CD14-positive monocyte (primary cell): Measurements from ENCODE around the gene DEFB110. TPM values are rescaled to one million over a fixed set of nuclear protein-coding genes. Genes with fewer than 3 reads are reported as not detected.

Experiments
- DNase-seq, 3 donors: peaks; one replicate each; pipeline ENCODE4 v3.0.0-alpha.2; 2011 to 2022
- H2AFZ ChIP-seq: 2 replicates; pipeline ENCODE4 v1.6.0; 2012; ENCODE audit warnings: mild to moderate bottlenecking, low read depth, low read length, inconsistent platforms; ENCODE audit not compliant: insufficient read depth, poor library complexity, severe bottlenecking
- H3K27ac ChIP-seq, 2 donors: 1 replicate in 1 of 2; 2 replicates in 1 of 2; pipeline ENCODE4 v1.5.1; 2012 to 2013; ENCODE audit warnings: low read length in 2 of 2, control low read depth in 1 of 2, inconsistent platforms in 1 of 2, low read depth in 1 of 2, mild to moderate bottlenecking in 1 of 2
- H3K27me3 ChIP-seq, 2 donors: one replicate each; pipeline versions ENCODE4 v1.6.0 to v1.6.1; 2011 to 2013; ENCODE audit warnings: low read length in 2 of 2; ENCODE audit not compliant: control insufficient read depth in 2 of 2, insufficient read depth in 2 of 2
- H3K36me3 ChIP-seq, 2 donors: replicated peaks in 1 of 2; 1 replicate in 1 of 2; 2 replicates in 1 of 2; pipeline versions ENCODE4 v1.5.1 to v1.6.1; 2012 to 2013; ENCODE audit warnings: low read length in 2 of 2, control low read depth in 1 of 2, inconsistent platforms in 1 of 2, mild to moderate bottlenecking in 1 of 2; ENCODE audit not compliant: insufficient read depth in 2 of 2, control insufficient read depth in 1 of 2
- H3K4me1 ChIP-seq, 2 donors: 1 replicate in 1 of 2; 2 replicates in 1 of 2; pipeline versions ENCODE4 v1.5.1 to v1.6.1; 2012 to 2013; ENCODE audit warnings: low read length in 2 of 2, control low read depth in 1 of 2, inconsistent platforms in 1 of 2, mild to moderate bottlenecking in 1 of 2, moderate library complexity in 1 of 2; ENCODE audit not compliant: insufficient read depth in 2 of 2, control insufficient read depth in 1 of 2
- H3K4me2 ChIP-seq: replicated peaks from 2 replicates; pipeline ENCODE3; 2012; ENCODE audit warnings: low read length, moderate library complexity, mild to moderate bottlenecking; ENCODE audit not compliant: poor library complexity, severe bottlenecking; ENCODE audit errors: extremely low read depth
- H3K4me3 ChIP-seq, 3 experiments: fragments of 200-600 bp in 1 of 3; sonication (generic) in 1 of 3; replicated peaks in 1 of 3; 1 replicate in 2 of 3; 2 replicates in 1 of 3; pipeline ENCODE4 v1.5.1; 2011 to 2013; ENCODE audit warnings: low read length in 3 of 3, mild to moderate bottlenecking in 3 of 3, control low read depth in 2 of 3, low read depth in 2 of 3, inconsistent platforms in 1 of 3, moderate library complexity in 1 of 3
- H3K79me2 ChIP-seq: 2 replicates; pipeline ENCODE4 v1.6.0; 2012; ENCODE audit warnings: mild to moderate bottlenecking, control low read depth, inconsistent platforms, low read length, moderate library complexity; ENCODE audit not compliant: insufficient read depth
- H3K9ac ChIP-seq: 2 replicates; pipeline ENCODE4 v1.6.0; 2017; ENCODE audit warnings: low read length, mild to moderate bottlenecking; ENCODE audit not compliant: insufficient read depth, poor library complexity, severe bottlenecking
- H3K9me3 ChIP-seq, 2 donors: replicated peaks in 1 of 2; 1 replicate in 1 of 2; 2 replicates in 1 of 2; pipeline versions ENCODE4 v1.5.1 to v1.6.1; 2012 to 2013; ENCODE audit warnings: low read length in 2 of 2, control low read depth in 1 of 2; ENCODE audit not compliant: control insufficient read depth in 1 of 2, insufficient read depth in 1 of 2
- H4K20me1 ChIP-seq: 2 replicates; pipeline ENCODE4 v1.6.0; 2012; ENCODE audit warnings: mild to moderate bottlenecking, low read length, control low read depth, moderate library complexity; ENCODE audit not compliant: insufficient read depth
- H3K27ac Mint-ChIP-seq, 7 donors: one replicate each; pipeline ENCODE4 v1.8.0; 2020; ENCODE audit warnings: mild to moderate bottlenecking in 7 of 7, mixed read lengths in 7 of 7, moderate library complexity in 6 of 7, inconsistent platforms in 2 of 7
- H3K27me3 Mint-ChIP-seq, 3 donors: one replicate each; pipeline ENCODE4 v1.8.0; 2021 to 2022; ENCODE audit warnings: low read depth in 3 of 3, mild to moderate bottlenecking in 3 of 3, mixed read lengths in 3 of 3, moderate library complexity in 3 of 3, inconsistent platforms in 1 of 3
- H3K36me3 Mint-ChIP-seq, 2 donors: one replicate each; pipeline ENCODE4 v1.8.0; 2020; ENCODE audit warnings: mixed read lengths in 2 of 2, inconsistent platforms in 1 of 2, mild to moderate bottlenecking in 1 of 2
- H3K4me1 Mint-ChIP-seq: one replicate; pipeline ENCODE4 v1.8.0; 2020; ENCODE audit warnings: mild to moderate bottlenecking, mixed read lengths
- H3K4me3 Mint-ChIP-seq, 2 donors: one replicate each; pipeline ENCODE4 v1.8.0; 2020; ENCODE audit warnings: mild to moderate bottlenecking in 2 of 2, mixed read lengths in 2 of 2, moderate library complexity in 1 of 2
- H3K9me3 Mint-ChIP-seq, 7 donors: one replicate each; pipeline ENCODE4 v1.8.0; 2020 to 2022; ENCODE audit warnings: mixed read lengths in 7 of 7, mild to moderate bottlenecking in 6 of 7, moderate library complexity in 6 of 7, inconsistent platforms in 2 of 7
- WGBS: methylation state at CpG from one replicate; pipeline ENCODE4 v1.1.5; 2013; ENCODE audit warnings: missing lambda C conversion rate; ENCODE audit not compliant: insufficient coverage; 5-methylcytosine and 5-hydroxymethylcytosine counted together
- intact Hi-C, 2 donors: fragments of 100-400 bp; cut with micrococcal nuclease; formaldehyde crosslinking; loops; one replicate each; pipeline versions ENCODE4 v1.15.0 to v1.15.1; 2023
- polyA plus RNA-seq, 3 donors: library from polyadenylated mRNA; depleted of rRNA in 1 of 3; unstranded in 2 of 3; stranded (reverse) in 1 of 3; fragments of 300-500 nt in 2 of 3; fragments of >200 nt in 1 of 3; fragmentation: Illumina TruSeq in 2 of 3; gene quantifications; 1 replicate in 2 of 3; 2 replicates in 1 of 3; pipeline ENCODE4 v1.2.3, GENCODE V29; 2012 to 2021
- TF ChIP-seq, protein P1 (sequence below): fragments of 200-600 bp; IDR thresholded peaks from one replicate; pipeline ENCODE4 v1.8.0; 2022; ENCODE audit warnings: antibody characterized with exemption, mild to moderate bottlenecking

Gene DEFB110
- polyA plus RNA-seq, 3 donors: not detected

DNA sequence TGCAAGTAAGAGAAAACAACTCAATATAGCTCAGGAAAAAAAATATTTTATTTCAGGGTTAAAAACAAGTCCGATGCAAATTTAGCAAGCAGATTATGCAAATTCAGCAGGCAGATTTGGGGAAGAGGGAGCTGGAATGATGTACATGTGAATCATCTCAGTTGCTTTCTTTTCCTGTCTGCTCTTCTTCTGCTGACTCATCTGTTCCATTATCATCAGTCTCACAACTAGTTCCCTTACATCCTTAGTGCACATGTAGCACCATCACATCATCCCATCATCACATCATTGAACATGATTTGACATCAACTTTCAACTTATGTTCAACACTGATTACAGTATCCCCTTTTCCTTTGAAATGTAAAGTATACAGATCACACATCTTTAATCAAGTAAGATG is 40.9 kb downstream of the DEFB110 start:
- Mint-ChIP-seq H3K4me1 (peaks cover 2% of the 10 kb centered on the region), H3K36me3 (no peaks in the 10 kb centered on the region), H3K27ac (no peak overlapping the region), H3K27me3 (peaks cover 0 to 1% (median 0%) of the 10 kb centered on the region in 3 donors), H3K9me3 (peaks cover 0 to 5% (median 0%) of the 10 kb centered on the region in 7 donors), H3K4me3 (no peak overlapping the region)
- DNase-seq: no peak
- intact Hi-C loops: no loop called here
- no peaks in the 10 kb centered on the region for H3K9me3 ChIP-seq
- no peaks in the 10 kb centered on the region for H3K36me3 ChIP-seq
- H3K4me1 ChIP-seq: no peaks in the 10 kb centered on the region
- TF ChIP-seq, protein P1, sequence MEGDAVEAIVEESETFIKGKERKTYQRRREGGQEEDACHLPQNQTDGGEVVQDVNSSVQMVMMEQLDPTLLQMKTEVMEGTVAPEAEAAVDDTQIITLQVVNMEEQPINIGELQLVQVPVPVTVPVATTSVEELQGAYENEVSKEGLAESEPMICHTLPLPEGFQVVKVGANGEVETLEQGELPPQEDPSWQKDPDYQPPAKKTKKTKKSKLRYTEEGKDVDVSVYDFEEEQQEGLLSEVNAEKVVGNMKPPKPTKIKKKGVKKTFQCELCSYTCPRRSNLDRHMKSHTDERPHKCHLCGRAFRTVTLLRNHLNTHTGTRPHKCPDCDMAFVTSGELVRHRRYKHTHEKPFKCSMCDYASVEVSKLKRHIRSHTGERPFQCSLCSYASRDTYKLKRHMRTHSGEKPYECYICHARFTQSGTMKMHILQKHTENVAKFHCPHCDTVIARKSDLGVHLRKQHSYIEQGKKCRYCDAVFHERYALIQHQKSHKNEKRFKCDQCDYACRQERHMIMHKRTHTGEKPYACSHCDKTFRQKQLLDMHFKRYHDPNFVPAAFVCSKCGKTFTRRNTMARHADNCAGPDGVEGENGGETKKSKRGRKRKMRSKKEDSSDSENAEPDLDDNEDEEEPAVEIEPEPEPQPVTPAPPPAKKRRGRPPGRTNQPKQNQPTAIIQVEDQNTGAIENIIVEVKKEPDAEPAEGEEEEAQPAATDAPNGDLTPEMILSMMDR: no peak
- no peak overlapping the region for H3K4me3 ChIP-seq
- no CpG with 5 or more reads among the region's 1 CpG for WGBS
- H3K27ac ChIP-seq: no peak overlapping the region
- H3K79me2 ChIP-seq: no peaks in the 10 kb centered on the region
- no peak overlapping the region for H3K9ac ChIP-seq
- no peak overlapping the region for H2AFZ ChIP-seq
- no peak overlapping the region for H3K4me2 ChIP-seq
- no peaks in the 10 kb centered on the region for H3K27me3 ChIP-seq
- no peaks in the 10 kb centered on the region for H4K20me1 ChIP-seq

DNA sequence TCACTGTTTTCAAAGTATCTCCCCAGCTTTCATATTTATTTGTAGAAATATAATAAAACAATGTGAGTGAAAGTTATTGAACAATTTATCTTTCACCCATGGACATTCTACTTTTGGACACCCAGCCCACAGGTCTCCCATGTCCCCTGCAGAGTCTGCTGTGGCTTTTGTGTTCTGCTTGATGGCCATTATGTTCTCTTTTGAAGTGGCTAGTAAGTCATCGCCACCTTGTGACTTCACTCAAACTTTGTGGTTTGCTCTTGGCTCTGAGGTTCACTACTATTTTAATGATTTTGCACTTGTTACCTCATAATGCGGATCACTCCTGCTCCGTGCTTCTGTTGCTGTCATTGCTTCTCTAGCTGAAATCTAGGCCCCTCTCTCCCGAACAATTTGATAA is 42.2 kb downstream of the DEFB110 start:
- TF ChIP-seq, protein P1: no peak
- Histone ChIP-seq H3K4me2 (no peak overlapping the region), H3K9me3 (no peaks in the 10 kb centered on the region), H3K27me3 (no peaks in the 10 kb centered on the region), H3K36me3 (no peaks in the 10 kb centered on the region), H3K9ac (no peak overlapping the region), H3K4me3 (no peak overlapping the region), H4K20me1 (no peaks in the 10 kb centered on the region), H3K27ac (no peak overlapping the region), H3K79me2 (no peaks in the 10 kb centered on the region), H3K4me1 (no peaks in the 10 kb centered on the region), H2AFZ (no peak overlapping the region)
- 81% methylated on average over 4 of the region's 4 CpGs for WGBS
- Mint-ChIP-seq H3K27ac (no peak overlapping the region), H3K27me3 (peaks cover 0 to 1% (median 0%) of the 10 kb centered on the region in 3 donors), H3K36me3 (no peaks in the 10 kb centered on the region), H3K4me1 (peaks cover 2% of the 10 kb centered on the region), H3K4me3 (no peak overlapping the region), H3K9me3 (peaks cover 0 to 3% (median 0%) of the 10 kb centered on the region in 7 donors)
- intact Hi-C loops: no loop called here
- no peak for DNase-seq
